HepG2 (cell line): ENCODE measurements around the gene TRPM1.

Experiments
- CTCF ChIP-seq: sonication (generic); formaldehyde crosslinking; IDR thresholded peaks from 2 replicates; pipeline ENCODE4 v1.5.0; 2020; ENCODE audit warnings: mild to moderate bottlenecking, missing genetic modification reagents, moderate library complexity
- EZH2 ChIP-seq: conservative IDR thresholded peaks from 2 replicates; pipeline ENCODE4 v1.6.1; 2012; ENCODE audit warnings: mild to moderate bottlenecking, low read depth, low read length, moderate library complexity
- NONO ChIP-seq, 2 experiments: fragments of 450-650 bp in 1 of 2; sonication (generic) in 1 of 2; formaldehyde crosslinking in 1 of 2; IDR thresholded peaks in 1 of 2; conservative IDR thresholded peaks in 1 of 2; 2 replicates each; pipeline versions ENCODE4 v1.6.1 to v1.8.0; 2017 to 2022; ENCODE audit warnings: mild to moderate bottlenecking in 1 of 2, missing genetic modification reagents in 1 of 2, moderate library complexity in 1 of 2
- RAD21 ChIP-seq: fragments of 450-650 bp; formaldehyde crosslinking; IDR thresholded peaks from 2 replicates; pipeline ENCODE4 v1.5.0; 2020; ENCODE audit warnings: mild to moderate bottlenecking
- ZNF251 ChIP-seq: sonication (generic); formaldehyde crosslinking; IDR thresholded peaks from 2 replicates; pipeline ENCODE4 v1.9.0; 2021; ENCODE audit warnings: mild to moderate bottlenecking, missing genetic modification reagents

- TF ChIP-seq EZH2 (no peak), CTCF (CRISPR knock-in tag) (no peak), ZNF251 (no peak), RAD21 (CRISPR knock-in tag) (no peak), NONO (IDR thresholded peaks at IDR 0.05) (no peak), NONO (CRISPR knock-in tag; conservative IDR thresholded peaks at IDR 0.05) (no peak)
Observed at GRCh38 chr15:30997270-30997669, 104.3 kb downstream of the TRPM1 start.
